GM12892 (cell line): Measurements from ENCODE around the gene DCLK3.

ENCODE experiments used
- POLR2A ChIP-seq: IDR thresholded peaks from 2 replicates; pipeline ENCODE4 v1.6.1; 2011; ENCODE audit warnings: low read depth, low read length, control low read depth
- POLR2AphosphoS5 ChIP-seq: IDR thresholded peaks from 2 replicates; pipeline ENCODE4 v1.6.1; 2011; ENCODE audit warnings: low read depth, low read length, control low read depth
- TAF1 ChIP-seq: IDR thresholded peaks from 2 replicates; pipeline ENCODE4 v1.6.1; 2011; ENCODE audit warnings: low read depth, mild to moderate bottlenecking, control low read depth, low read length, borderline replicate concordance

- TF ChIP-seq POLR2A (no peak), POLR2AphosphoS5 (no peak), TAF1 (no peak)
Observed at GRCh38 chr3:36680952-36681351, 83.4 kb downstream of the DCLK3 start.
